ENCODE results near the gene PYGB.

The PYGB gene

DNA sequence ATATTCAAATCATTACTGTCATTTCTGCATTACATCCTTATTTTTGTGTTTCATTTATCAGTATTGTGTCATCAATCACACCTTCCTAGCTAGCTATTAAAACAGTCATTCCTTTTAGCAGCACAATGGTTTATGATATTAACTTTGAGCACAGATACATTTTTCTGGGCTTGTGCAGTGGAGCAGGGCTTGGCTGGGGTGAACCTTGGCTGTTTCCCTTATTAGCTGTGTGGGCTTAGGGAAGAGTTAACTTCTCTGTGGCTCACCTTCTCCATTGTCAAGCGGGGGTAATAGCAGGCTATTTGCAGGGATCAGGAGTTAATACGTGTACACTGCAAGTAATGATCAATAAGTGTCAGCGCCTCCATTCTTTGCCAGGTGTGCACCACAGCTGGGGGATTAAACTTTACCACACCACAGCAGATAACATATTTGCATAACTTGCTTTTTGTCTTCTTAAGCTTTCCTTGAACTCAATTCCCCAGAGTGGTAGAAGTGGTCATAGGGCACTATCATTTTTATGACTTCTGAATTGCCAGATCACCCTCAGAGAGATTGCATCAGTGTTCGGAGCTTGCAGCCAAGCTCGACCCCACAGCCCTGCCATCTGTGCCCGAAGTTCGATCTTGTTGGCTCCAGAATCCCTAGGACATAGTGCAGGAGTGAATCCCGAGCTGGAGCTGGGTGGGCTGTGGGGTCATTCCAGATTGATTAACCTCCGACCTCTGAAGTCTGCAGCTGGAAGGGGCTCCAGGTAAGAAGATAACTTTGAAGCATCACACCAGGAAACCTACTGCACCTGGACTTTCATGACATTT lies 1.5 kb upstream of the PYGB start:
- H3K4me1 ChIP-seq = peaks cover 39 to 62% (median 51%) of the 10 kb centered on the region in 10 experiments
- no peak overlapping the region for H3K9ac ChIP-seq
- peaks cover 0 to 17% (median 11%) of the 10 kb centered on the region in 11 experiments; a peak in 11 of 22 replicates for H3K27me3 ChIP-seq
- peak in 1 of 11 experiments; percentile 65; a peak in 2 of 22 replicates for TF ChIP-seq Cebpa-rat (IDR thresholded peaks at IDR 0.05)
- H3K36me3 ChIP-seq = peaks cover 0 to 16% (median 6%) of the 10 kb centered on the region in 11 experiments; a peak in 6 of 22 replicates
- no peak overlapping the region for H3K27ac ChIP-seq
- H3K4me3 ChIP-seq = peak overlapping the region in 2 of 10 experiments; percentile 93 to 98; a peak in 1 of 20 replicates
- peak overlapping the region; percentile 84 to 100 (median 98) for H3K4me2 ChIP-seq
- peaks cover 0 to 7% (median 0%) of the 10 kb centered on the region in 11 experiments; a peak in 4 of 22 replicates for H3K9me3 ChIP-seq (replicated peaks in 1 of 11)
- H4K20me1 ChIP-seq = peaks cover 0 to 33% (median 29%) of the 10 kb centered on the region in 11 experiments; a peak in 17 of 22 replicates

DNA sequence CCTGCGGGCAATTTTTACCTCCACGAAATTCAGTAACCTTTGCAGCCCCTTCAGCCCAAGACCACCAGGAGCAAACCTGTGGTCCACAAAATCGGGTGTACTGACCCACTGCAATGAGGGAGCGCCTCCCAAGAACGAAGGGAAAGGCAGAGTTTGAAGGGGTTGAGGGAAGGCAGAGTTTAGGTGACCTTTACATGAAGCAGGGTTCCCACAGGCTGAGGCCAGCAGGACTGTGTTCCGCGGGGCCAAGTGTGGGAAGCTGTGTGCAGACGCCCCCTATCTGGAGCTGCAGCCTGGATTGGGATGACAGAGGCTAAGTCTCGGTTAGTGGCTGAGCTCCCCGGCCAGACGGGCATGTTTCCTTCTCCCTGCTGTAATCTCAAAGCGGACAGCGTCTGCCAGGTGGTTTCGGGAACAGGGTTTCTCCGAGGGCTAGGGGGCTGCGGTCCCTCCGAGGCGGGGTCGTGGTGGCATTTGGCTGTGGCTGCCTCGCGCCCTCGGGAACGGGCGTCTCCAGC lies 826 bp upstream of the PYGB start:
- peaks cover 32 to 62% (median 51%) of the 10 kb centered on the region in 10 experiments for H3K4me1 ChIP-seq
- H3K9me3 ChIP-seq (replicated peaks in 1 of 11) = peaks cover 0 to 7% (median 0%) of the 10 kb centered on the region in 11 experiments; a peak in 4 of 22 replicates
- H3K27ac ChIP-seq = peak overlapping the region in 9 of 11 experiments; percentile 27 to 91 (median 57); a peak in 14 of 22 replicates
- peak overlapping the region; percentile 84 to 100 (median 98) for H3K4me2 ChIP-seq
- H3K9ac ChIP-seq = peak overlapping the region; percentile 65 to 92 (median 87)
- H3K27me3 ChIP-seq = peaks cover 0 to 17% (median 10%) of the 10 kb centered on the region in 11 experiments; a peak in 11 of 22 replicates
- H3K4me3 ChIP-seq = peak overlapping the region; percentile 87 to 98 (median 96)
- peaks cover 0 to 23% (median 7%) of the 10 kb centered on the region in 11 experiments; a peak in 6 of 22 replicates for H3K36me3 ChIP-seq
- TF ChIP-seq Cebpa-rat (IDR thresholded peaks at IDR 0.05) = no peak
- H4K20me1 ChIP-seq = peaks cover 2 to 39% (median 36%) of the 10 kb centered on the region in 11 experiments; a peak in 19 of 22 replicates

DNA sequence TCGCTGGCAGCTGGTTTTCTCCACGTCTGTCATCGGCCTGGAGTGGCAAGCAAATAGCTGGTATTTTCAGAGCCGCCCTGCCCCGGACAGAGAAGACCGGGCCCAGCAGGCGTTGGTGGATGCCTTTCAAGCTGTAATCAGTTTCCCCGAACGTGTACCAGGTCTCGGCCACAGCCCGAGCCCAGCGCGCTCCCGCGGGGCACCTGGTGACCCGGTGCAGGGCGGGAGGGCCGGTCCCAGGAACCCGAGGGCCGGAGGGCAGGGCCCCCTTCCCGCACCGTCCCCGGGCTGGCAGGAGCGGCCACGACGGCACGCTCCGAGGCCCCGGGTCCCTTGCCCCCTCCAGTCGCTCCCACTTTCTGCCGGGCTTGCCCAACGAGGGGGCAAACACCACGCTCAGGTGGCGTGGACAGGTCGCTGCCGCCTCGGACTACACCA lies 348 bp upstream of the PYGB start:
- peaks cover 4 to 44% (median 41%) of the 10 kb centered on the region in 11 experiments; a peak in 19 of 22 replicates for H4K20me1 ChIP-seq
- peaks cover 30 to 62% (median 51%) of the 10 kb centered on the region in 10 experiments for H3K4me1 ChIP-seq
- no peak for TF ChIP-seq Cebpa-rat (IDR thresholded peaks at IDR 0.05)
- H3K4me2 ChIP-seq = peak overlapping the region; percentile 84 to 100 (median 98)
- peaks cover 0 to 7% (median 0%) of the 10 kb centered on the region in 11 experiments; a peak in 4 of 22 replicates for H3K9me3 ChIP-seq (replicated peaks in 1 of 11)
- H3K27me3 ChIP-seq = peaks cover 0 to 13% (median 7%) of the 10 kb centered on the region in 11 experiments; a peak in 10 of 22 replicates
- peaks cover 0 to 28% (median 10%) of the 10 kb centered on the region in 11 experiments; a peak in 10 of 22 replicates for H3K36me3 ChIP-seq
- H3K4me3 ChIP-seq = peak overlapping the region; percentile 87 to 98 (median 96)
- peak overlapping the region; percentile 65 to 92 (median 87) for H3K9ac ChIP-seq
- peak overlapping the region in 10 of 11 experiments; percentile 27 to 91 (median 57); a peak in 19 of 22 replicates for H3K27ac ChIP-seq

DNA sequence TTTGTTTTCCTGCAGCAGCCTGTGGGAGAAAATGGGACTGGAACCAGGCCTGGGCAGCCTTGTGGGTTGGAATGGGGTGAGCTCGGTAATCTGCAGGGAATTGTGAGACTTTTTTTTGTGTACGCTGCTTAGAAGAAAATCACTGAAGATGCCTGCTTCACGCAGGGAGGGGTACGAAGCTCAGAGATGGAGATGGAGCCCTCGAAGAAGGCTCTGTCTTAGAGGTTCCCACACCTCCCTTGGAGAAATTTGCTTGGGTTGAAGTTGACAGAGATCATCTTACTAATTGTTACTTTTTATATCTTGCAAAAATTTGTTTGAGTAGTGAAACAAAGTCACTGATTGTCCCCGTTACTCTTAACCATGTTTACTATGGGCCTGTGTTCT lies 894 bp downstream of the PYGB start:
- H3K4me2 ChIP-seq = peak overlapping the region; percentile 64 to 99 (median 90)
- peak overlapping the region; percentile 82 to 92 (median 89) for H3K9ac ChIP-seq
- H3K9me3 ChIP-seq (replicated peaks in 1 of 11) = peaks cover 0 to 1% (median 0%) of the 10 kb centered on the region in 11 experiments; a peak in 2 of 22 replicates
- no peak for TF ChIP-seq Cebpa-rat (IDR thresholded peaks at IDR 0.05)
- H3K27ac ChIP-seq = peak overlapping the region; percentile 62 to 92 (median 87); a peak in 21 of 22 replicates
- peak overlapping the region; percentile 87 to 98 (median 96) for H3K4me3 ChIP-seq
- H4K20me1 ChIP-seq = peaks cover 4 to 57% (median 53%) of the 10 kb centered on the region in 11 experiments; a peak in 19 of 22 replicates
- H3K4me1 ChIP-seq = peaks cover 35 to 68% (median 60%) of the 10 kb centered on the region in 10 experiments
- peaks cover 0 to 37% (median 14%) of the 10 kb centered on the region in 11 experiments; a peak in 12 of 22 replicates for H3K36me3 ChIP-seq
- H3K27me3 ChIP-seq = peaks cover 0 to 8% (median 0%) of the 10 kb centered on the region in 11 experiments; a peak in 3 of 22 replicates

DNA sequence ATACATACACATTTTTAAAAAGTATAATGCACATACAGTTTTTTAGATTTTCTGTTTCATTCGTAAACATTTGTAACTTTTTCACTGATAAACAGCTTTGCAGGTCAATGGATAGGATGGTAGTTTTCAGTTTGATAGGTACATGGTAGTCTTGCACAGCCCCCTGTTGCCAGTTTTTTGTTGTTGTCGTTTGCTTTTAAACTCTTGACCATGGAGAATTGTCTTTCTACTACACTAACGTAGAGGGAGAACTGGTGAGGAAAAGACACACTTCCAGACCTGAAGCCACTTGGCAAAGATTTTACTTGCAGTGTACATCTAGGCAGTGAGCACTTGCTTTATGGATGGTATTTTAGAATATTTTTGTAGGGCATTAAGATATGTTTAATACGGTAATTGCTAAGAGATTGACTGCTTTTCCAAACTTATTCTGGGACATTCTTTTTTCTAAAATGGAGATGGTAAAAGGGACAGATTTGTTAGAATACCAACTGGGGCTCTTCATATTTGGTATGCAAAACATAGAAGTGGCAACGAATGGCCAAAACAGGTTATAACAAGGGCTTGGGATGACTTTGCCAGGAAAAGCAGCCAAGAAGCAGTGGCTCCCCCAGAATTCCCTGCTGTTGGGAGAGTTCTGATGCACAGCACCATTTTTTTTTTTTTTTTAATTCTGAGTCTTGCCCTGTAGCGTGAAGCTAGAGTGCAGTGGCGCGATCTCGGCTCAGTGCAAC lies 1.5 kb downstream of the PYGB start:
- H3K4me2 ChIP-seq = peak overlapping the region; percentile 64 to 99 (median 90)
- H3K9me3 ChIP-seq (replicated peaks in 1 of 11) = no peaks in the 10 kb centered on the region
- H3K4me1 ChIP-seq = peaks cover 41 to 73% (median 66%) of the 10 kb centered on the region in 10 experiments
- peak overlapping the region; percentile 82 to 92 (median 89); a peak in 21 of 22 replicates for H3K9ac ChIP-seq
- TF ChIP-seq Cebpa-rat (IDR thresholded peaks at IDR 0.05) = no peak
- peak overlapping the region; percentile 87 to 98 (median 96) for H3K4me3 ChIP-seq
- peaks cover 6 to 62% (median 55%) of the 10 kb centered on the region in 11 experiments; a peak in 19 of 22 replicates for H4K20me1 ChIP-seq
- peaks cover 0 to 8% (median 0%) of the 10 kb centered on the region in 11 experiments; a peak in 3 of 22 replicates for H3K27me3 ChIP-seq
- H3K36me3 ChIP-seq = peaks cover 0 to 37% (median 14%) of the 10 kb centered on the region in 11 experiments; a peak in 13 of 22 replicates
- peak overlapping the region in 5 of 11 experiments; percentile 82 to 92 (median 85); a peak in 3 of 22 replicates for H3K27ac ChIP-seq

GRCh38 chr20:25250508-25250907 lies 2.6 kb downstream of the PYGB start:
- Histone ChIP-seq H4K20me1 (peaks cover 14 to 74% (median 65%) of the 10 kb centered on the region in 11 experiments; a peak in 20 of 22 replicates), H3K9me3 (replicated peaks in 1 of 11) (no peaks in the 10 kb centered on the region), H3K27ac (no peak overlapping the region), H3K36me3 (peaks cover 0 to 48% (median 20%) of the 10 kb centered on the region in 11 experiments; a peak in 16 of 22 replicates), H3K4me2 (peak overlapping the region; percentile 64 to 99 (median 90); a peak in 21 of 22 replicates), H3K4me3 (no peak overlapping the region), H3K4me1 (peaks cover 52 to 85% (median 77%) of the 10 kb centered on the region in 10 experiments), H3K9ac (0 out of 22 replicates have a peak overlapping the region, but pooled peaks of 1 of the 11 experiments have one; percentile 5), H3K27me3 (peaks cover 0 to 8% (median 0%) of the 10 kb centered on the region in 11 experiments; a peak in 3 of 22 replicates)
- TF ChIP-seq Cebpa-rat (IDR thresholded peaks at IDR 0.05) = no peak

DNA sequence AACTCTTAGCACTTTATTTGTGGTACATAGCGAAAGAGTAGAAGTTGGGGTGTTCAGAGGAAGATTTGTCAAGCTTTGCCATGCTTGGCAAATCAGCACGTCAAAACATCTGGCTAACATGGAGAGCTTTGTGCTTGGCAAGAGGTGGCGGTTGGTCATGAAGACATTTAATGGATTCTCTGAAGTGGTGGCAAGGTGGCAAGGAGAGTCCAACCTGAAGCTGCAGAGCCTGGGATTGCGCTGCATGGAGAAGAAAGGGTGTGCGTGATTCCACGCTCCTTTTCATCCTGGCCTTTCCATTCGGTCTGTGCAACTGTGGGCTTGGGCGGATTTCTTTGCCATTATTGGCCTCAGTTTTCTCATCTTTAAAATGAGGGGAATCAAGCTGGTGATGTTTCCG lies 3.1 kb downstream of the PYGB start:
- Histone ChIP-seq H3K4me1 (peaks cover 52 to 90% (median 82%) of the 10 kb centered on the region in 10 experiments), H3K4me3 (no peak overlapping the region), H3K36me3 (peaks cover 0 to 50% (median 21%) of the 10 kb centered on the region in 11 experiments; a peak in 16 of 22 replicates), H3K4me2 (peak overlapping the region in 8 of 11 experiments; percentile 3 to 99 (median 76); a peak in 8 of 22 replicates), H3K27ac (no peak overlapping the region), H3K9ac (no peak overlapping the region), H3K27me3 (peaks cover 0 to 8% (median 0%) of the 10 kb centered on the region in 11 experiments; a peak in 3 of 22 replicates), H3K9me3 (replicated peaks in 1 of 11) (no peaks in the 10 kb centered on the region), H4K20me1 (peaks cover 16 to 79% (median 68%) of the 10 kb centered on the region in 11 experiments; a peak in 20 of 22 replicates)
- no peak for TF ChIP-seq Cebpa-rat (IDR thresholded peaks at IDR 0.05)
